ENCODE results near the gene ZNF324.
"Not testable (repeated sequence)": the region's sequence is repeated elsewhere in the genome, so short reads cannot be mapped to it uniquely, and the experiment has no call there.

Gene ZNF324

DNA sequence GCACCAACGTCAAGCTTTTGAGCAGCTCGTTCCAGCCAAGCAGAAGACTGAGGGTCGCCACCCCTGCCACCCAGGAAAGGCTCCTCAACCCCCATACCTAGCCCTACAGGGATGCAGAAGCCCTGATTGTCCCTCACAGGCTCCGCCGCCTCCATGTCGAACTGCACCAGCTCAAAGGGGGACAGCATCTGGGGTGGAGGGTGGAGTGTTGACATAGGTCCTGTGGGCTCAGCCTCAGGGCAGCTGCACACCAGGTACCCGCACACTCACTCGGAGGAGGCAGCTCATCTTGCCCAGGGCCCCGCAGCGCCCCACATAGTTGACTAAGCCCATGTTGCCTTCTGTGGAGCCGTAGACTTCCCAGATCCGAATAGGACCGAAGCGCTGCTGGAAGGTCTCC lies 33.4 kb downstream of the ZNF324 start:
- no peak for TF ChIP-seq POLR2A (IDR thresholded peaks at IDR 0.05; ENCODE audit: low read length)
- no peak for TF ChIP-seq GATA1 (IDR thresholded peaks at IDR 0.05; ENCODE audit: low read depth, low read length)

DNA sequence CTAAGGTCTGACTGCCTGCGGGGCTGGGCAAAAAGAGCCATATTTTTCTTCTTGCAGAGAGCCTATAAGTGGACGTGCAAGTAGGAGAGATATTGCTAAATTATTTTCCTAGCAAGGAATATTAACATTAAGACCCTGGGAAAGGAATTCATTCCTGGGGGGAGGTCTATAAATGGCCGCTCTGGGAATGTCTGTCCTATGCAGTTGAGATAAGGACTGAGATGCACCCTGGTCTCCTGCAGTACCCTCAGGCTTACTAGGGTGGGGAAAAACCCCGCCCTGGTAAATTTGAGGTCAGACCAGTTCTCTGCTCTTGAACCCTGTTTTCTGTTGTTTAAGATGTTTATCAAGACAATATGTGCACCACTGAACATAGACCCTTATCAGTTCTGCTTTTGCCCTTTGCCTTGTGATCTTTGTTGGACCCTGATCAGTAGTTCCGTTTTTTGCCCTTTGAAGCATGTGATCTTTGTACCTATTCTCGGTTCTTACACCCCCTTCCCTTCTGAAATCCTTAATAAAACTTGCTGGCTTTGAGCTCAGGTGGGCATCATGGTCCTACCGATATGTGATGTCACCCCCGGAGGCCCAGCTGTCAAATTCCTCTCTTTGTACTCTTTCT lies 40.8 kb downstream of the ZNF324 start:
- DNase-seq = not testable (repeated sequence)

More for the DNA sequence above, 33.4 kb downstream of the ZNF324 start:
- DNase-seq = no peak

DNA sequence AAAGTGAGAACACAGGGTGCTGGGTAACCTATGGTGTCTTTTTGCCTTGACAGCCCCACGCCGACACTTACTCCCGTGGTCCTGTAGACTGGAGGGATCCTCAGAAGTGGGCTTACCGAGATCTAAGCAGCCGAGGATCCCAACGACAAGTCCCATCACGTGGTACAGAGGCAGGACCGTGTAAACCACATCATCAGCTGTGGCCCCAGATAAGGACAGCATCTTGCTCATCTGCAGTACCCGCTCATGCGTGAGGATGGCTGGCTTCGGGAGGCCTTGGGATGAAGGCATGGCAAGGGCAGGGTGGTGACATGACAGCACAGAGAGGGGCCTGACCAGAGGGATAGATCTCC lies 42.8 kb downstream of the ZNF324 start:
- peak; percentile 69 to 88 for DNase-seq
- TF ChIP-seq GATA1 (IDR thresholded peaks at IDR 0.05; ENCODE audit: low read depth, low read length) (no peak), POLR2A (IDR thresholded peaks at IDR 0.05; ENCODE audit: low read length) (no peak)

DNA sequence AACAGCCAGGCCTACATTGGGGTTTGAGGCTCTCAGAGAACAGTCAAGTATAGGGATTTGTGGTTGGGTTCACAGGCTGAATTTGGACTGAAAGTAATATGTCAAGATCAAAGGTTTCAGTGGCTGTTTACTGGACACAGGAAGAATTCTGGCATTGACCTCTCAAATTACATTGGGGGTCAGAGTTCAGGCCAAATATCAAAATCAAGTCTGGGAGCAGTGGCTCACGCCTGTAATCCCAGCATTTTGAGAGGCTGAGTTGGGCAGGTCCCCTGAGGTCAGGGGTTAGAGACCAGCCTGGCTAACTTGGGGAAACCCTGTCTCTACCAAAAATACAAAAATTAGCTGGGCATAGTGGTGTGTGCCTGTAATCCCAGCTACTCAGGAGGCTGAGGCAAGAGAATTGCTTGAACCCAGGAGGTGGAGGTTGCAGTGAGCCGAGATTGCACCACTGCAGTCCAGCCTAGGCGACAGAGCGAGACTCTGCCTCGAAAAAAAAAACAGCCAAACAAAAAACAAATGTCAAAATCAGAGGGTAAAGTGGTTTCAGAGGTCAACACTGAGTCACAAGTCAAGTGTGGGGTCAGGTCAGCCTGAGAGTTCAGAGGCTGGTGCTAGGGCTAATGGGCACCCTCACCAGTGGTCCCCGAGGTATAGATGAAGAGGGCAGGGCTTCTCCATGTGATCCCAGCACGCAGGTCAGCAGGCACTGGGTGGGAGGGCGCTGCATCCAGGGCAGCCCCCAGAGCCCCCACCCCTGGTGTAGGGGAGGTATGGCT lies 43.4 kb downstream of the ZNF324 start:
- TF ChIP-seq POLR2A (IDR thresholded peaks at IDR 0.05; ENCODE audit: low read length) (no peak), GATA1 (IDR thresholded peaks at IDR 0.05; ENCODE audit: low read depth, low read length) (no peak)
- no peak for DNase-seq

DNA sequence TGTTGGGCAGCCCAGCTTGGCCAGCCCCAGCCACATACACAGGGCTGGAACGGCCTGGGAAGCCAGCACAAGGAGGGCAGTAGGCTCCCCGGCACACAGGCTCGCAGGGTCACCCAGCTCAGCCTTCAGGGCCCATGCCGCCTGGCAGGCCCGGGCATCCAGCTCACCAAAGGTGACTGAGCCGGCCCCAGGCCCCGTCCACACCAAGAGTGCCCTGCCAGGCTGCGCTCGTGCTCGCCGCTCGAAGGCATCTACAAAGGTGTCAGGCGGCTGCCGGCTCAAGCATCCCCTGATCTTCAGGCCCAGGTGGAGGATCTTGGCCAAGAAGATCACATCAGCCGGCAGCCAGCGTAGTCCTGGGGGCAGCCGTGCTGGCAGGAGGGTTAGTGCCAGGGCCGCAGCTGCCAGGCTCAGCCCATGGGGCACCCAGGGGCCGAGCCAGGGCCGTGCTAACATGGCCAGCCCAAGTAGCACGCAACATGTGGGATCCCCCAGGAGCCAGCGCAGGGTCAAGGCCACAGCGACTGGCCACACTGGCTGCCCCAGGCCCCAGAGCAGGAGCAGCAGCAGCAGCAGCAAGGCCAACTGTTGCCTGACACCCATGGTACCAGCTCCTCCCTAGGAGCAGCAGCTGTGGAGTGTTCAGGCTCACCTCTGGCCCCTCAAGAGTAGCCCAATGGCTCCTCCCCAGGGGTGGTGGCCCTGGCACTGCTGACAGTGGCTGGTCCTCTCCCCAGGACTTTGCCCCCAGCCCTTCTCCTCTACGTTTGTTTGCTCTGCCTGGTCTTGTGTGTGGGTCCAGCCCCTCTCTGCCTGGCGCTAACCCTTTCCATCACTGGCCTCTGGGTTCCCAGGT lies 44.7 kb downstream of the ZNF324 start, which contains the start of gene SLC27A5:
TSS of gene SLC27A5 (minus strand) at position 640 of the 856 bp plus-strand sequence. CDS start at position 603, 37 bp downstream.
- DNase-seq = no peak
- TF ChIP-seq POLR2A (IDR thresholded peaks at IDR 0.05; ENCODE audit: low read length) (no peak), GATA1 (IDR thresholded peaks at IDR 0.05; ENCODE audit: low read depth, low read length) (no peak)

DNA sequence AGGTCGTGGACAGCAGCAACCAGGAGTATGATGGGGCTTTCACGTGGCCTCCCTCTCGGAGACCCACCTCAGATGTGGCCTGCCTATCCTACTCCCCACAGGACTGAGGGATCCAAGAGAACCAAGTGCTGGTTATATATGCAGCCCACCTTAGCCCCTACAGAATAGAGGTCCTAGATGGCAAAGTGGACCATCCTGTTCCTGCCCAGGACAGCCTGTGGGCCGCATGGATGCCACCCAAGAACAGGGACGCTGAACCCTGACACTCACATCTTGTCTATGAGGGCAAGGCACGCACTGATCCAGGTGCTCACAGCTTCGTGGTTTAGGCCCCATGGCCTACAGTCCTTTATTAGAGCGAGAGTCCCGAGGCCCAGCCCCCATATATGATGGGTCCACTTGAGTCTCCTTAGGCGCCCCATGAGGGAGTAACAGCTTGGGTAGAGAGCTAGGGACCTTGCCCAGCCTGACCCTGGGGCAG lies 46.4 kb downstream of the ZNF324 start:
- no peak for TF ChIP-seq POLR2A (IDR thresholded peaks at IDR 0.05; ENCODE audit: low read length)
- TF ChIP-seq GATA1 (IDR thresholded peaks at IDR 0.05; ENCODE audit: low read depth, low read length) = no peak
- no peak for DNase-seq

DNA sequence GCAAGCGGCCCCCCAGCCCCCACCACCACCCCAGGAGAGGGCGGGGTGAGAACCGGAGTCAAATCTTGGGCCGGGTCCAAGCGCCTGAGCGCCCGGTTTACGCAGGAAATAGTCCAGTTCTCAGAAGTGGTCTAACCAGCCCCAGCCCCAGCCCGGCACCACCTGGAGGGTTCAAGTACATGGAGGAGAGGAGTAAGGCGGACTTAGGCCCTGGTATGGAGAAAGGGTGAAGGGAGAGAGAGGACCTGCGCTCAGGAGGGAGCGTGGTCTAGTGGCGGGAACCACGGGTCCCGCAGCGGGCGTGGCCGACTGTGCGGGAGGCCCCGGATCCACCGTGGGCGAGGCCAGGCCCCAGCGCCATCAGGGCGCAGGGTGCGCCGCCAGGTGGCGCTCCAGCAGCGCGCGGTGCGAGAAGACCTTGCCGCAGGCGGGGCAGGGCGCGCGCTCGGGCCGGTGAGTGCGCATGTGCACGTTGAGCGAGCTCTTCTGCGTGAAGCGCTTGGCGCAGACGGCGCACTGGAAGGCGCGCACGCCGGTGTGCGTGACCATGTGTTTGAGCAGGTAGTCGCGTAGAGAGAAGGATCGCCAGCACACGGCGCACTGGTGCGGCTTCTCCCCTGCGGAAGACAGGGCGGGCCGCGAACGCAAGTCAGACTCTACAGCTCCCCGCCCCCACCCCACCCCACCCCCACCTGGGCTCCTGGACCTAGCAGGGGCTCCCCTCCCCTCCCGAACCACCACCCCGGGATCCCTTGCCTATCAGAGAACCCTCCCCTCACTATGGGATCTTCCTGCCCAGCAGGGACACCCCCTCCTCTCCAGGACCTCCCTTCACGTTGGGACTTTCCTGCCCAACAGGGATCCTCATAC lies 47.0 kb downstream of the ZNF324 start:
- DNase-seq = peak; percentile 96 to 97
- peak; percentile 70 for TF ChIP-seq POLR2A (IDR thresholded peaks at IDR 0.05; ENCODE audit: low read length)
- TF ChIP-seq GATA1 (IDR thresholded peaks at IDR 0.05; ENCODE audit: low read depth, low read length) = no peak

DNA sequence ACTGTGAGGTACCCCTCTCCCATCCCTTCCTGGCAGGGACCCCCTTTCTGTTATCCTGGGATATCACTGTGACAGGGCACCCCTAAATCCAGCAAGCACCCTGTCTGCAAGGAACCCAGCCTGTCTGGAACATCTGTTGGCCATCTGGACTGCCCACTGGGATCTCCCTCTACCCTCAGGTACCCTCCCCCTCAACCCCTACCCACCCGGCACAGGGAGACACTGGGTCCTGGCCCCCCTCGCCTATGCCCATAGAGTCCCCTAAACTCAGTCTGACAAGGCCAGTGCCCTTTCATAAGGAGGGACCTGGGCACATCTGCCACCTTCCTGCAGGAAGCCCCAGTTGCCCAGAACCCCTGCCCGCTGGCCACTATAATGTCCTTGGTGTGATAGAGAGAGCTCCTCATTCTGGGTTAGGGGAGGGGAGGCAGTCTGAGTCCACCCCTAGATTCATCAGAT lies 47.7 kb downstream of the ZNF324 start:
- DNase-seq = no peak
- no peak for TF ChIP-seq GATA1 (IDR thresholded peaks at IDR 0.05; ENCODE audit: low read depth, low read length)
- TF ChIP-seq POLR2A (IDR thresholded peaks at IDR 0.05; ENCODE audit: low read length) = no peak

DNA sequence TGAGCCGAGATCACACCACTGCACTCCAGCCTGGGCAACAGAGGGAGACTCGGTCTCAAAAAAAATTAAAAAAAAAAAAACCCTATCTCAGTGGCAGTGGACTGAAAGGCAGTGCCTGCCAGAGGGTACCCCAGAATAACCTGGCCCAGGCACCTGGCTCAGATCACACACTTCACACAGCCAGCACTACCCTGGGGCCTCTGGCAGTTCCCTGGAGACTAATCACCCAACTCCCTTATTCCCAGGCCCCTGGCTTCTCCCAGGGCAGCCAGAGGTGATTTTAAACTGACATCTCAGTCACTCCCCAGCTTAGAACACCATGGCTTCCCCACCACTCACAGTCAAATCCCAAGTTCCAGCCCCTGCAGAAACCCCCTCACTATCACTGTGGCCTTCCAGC lies 48.4 kb downstream of the ZNF324 start:
- TF ChIP-seq GATA1 (IDR thresholded peaks at IDR 0.05; ENCODE audit: low read depth, low read length) = no peak
- no peak for TF ChIP-seq POLR2A (IDR thresholded peaks at IDR 0.05; ENCODE audit: low read length)
- DNase-seq = no peak

DNA sequence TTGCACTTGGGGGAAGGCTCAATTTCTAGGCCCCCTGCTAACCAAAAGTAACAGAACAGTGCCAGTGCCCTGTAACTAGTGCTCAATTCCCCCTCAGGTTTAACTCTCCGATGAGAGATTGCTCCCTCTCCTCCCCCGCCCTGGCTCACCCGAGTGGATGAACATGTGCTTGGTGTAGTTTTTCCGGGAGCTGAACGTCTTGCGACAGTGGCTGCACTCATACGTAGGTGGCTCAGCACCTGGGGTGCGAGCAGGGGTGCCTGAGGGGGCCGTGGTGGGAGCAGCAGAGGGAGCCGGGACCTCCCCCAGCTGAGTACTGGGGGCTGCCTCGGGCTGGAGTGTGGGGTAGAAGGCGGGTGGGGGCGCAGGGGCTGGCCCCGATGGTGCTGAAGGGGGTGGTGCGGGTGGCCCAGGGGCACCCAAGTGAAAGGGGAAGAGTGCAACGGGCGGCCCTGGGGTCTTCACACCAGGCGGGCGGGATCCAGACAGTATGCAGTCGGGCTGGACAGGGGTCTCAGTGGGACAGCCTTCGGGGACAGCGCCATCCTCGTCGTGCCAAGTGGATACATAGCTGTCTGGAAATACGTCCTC lies 49.5 kb downstream of the ZNF324 start:
- DNase-seq = no peak
- TF ChIP-seq GATA1 (IDR thresholded peaks at IDR 0.05; ENCODE audit: low read depth, low read length) = no peak
- no peak for TF ChIP-seq POLR2A (IDR thresholded peaks at IDR 0.05; ENCODE audit: low read length)

DNA sequence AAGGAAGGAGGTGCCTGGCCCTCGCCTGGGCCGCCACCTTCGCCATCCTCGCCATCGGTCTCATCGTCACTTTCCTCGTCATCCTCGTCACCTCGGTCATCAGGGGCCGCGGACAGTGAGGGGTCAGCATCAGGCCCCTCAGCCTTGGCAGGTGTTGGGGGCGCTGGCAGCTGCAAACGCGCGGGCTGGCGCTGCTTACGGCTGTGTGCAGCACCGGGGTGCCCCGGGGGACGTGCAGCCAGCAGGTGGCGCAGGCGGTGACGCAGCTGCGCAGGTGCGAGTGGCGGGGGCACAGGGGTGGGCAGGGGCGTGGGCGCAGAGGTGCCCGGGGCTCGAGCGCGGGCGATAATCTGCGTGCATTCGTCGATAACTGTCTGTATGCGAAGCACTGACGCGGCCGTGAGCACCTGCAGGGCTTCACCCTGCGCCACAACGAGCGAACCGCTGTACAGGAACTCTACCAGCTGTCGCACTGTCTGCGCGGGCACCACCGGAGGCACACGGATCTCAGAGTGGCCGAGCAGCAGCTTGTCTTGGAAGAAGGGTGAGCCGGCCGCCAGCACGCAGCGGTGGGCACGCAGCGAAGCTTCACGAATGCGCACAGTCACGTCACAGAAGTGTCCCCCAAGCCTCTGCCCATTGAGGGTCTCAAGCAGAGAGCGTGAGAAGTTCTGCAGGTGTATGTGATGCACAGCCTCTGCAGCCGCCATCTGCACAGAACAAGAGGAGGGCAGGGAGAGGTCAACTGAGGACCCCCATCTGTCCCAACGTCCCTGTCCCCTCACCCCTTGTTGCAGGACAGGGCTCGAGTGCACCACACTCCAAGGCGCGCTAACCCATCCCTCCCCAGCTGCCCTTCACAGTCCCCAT lies 50.3 kb downstream of the ZNF324 start:
- TF ChIP-seq POLR2A (IDR thresholded peaks at IDR 0.05; ENCODE audit: low read length) = no peak
- TF ChIP-seq GATA1 (IDR thresholded peaks at IDR 0.05; ENCODE audit: low read depth, low read length) = no peak
- no peak for DNase-seq
